Aorta (tissue), 4 donors: ENCODE results near the gene OR2L13. TPM values are rescaled to one million over a fixed set of nuclear protein-coding genes. Genes with fewer than 3 reads are reported as not detected.

Source experiments
- polyA plus RNA-seq, 2 donors: library from polyadenylated mRNA; stranded (reverse); fragments of 200-250 nt; gene quantifications; one replicate each; pipeline ENCODE4 v1.2.3, GENCODE V29; 2013
- total RNA-seq, 2 donors: library from RNA; stranded (reverse); fragmentation: NEBNext Ultra II Directional; extraction: Animal tissue kit (Norgen Biotek cat#: 25700); gene quantifications; one replicate each; pipeline ENCODE4 v1.2.1, GENCODE V29; 2021
- donor health status: healthy with polysubstance abuse.
- donor health status: Bipolar disorder and iron deficiency.
- donor health status: DM: no; HTN: no; CAD: no.
- donor health status: DM: yes; HTN: yes; CAD: no.

OR2L13 gene
- total and polyA plus RNA-seq, 4 donors = not detected

Other genes with a start within 250 kb of the OR2L13 start
- gene TRIM58, start 238.0 kb upstream of the OR2L13 start, total RNA-seq = 1 to 10 TPM; 1.3 to 3.2 TPM
- gene TRIM58, start 238.0 kb upstream of the OR2L13 start, polyA plus RNA-seq = under 1 TPM in 1 of 2 donors, not detected in 1; 0.38 TPM
- gene OR2W3, start 199.6 kb upstream of the OR2L13 start, total RNA-seq = under 1 TPM; 0.39 to 0.42 TPM
- gene OR2W3, start 199.6 kb upstream of the OR2L13 start, polyA plus RNA-seq = not detected
- not detected for gene OR2T8, start 174.9 kb upstream of the OR2L13 start, total RNA-seq
- not detected for gene OR2T8, start 174.9 kb upstream of the OR2L13 start, polyA plus RNA-seq
- gene OR2AJ1, start 170.3 kb upstream of the OR2L13 start, total RNA-seq = not detected
- not detected for gene OR2AJ1, start 170.3 kb upstream of the OR2L13 start, polyA plus RNA-seq
- under 1 TPM in 1 of 2 donors, not detected in 1; 0.69 TPM for gene OR2L8, start 146.3 kb upstream of the OR2L13 start, total RNA-seq
- not detected for gene OR2L8, start 146.3 kb upstream of the OR2L13 start, polyA plus RNA-seq
- not detected for gene OR2AK2, start 130.0 kb upstream of the OR2L13 start, total RNA-seq
- gene OR2AK2, start 130.0 kb upstream of the OR2L13 start, polyA plus RNA-seq = not detected
- gene OR2L5, start 81.5 kb upstream of the OR2L13 start, total RNA-seq = under 1 TPM in 1 of 2 donors, not detected in 1; 0.24 TPM
- not detected for gene OR2L5, start 81.5 kb upstream of the OR2L13 start, polyA plus RNA-seq
- under 1 TPM; 0.13 to 0.51 TPM for gene OR2L2, start 65.1 kb upstream of the OR2L13 start, total RNA-seq
- gene OR2L2, start 65.1 kb upstream of the OR2L13 start, polyA plus RNA-seq = under 1 TPM in 1 of 2 donors, not detected in 1; 0.05 TPM
- under 1 TPM in 1 of 2 donors, not detected in 1; 0.21 TPM for gene OR2L3, start 48.3 kb upstream of the OR2L13 start, total RNA-seq
- not detected for gene OR2L3, start 48.3 kb upstream of the OR2L13 start, polyA plus RNA-seq
- not detected for gene OR2M5, start 50.0 kb downstream of the OR2L13 start, total RNA-seq
- gene OR2M5, start 50.0 kb downstream of the OR2L13 start, polyA plus RNA-seq = not detected
- gene OR2M2, start 79.6 kb downstream of the OR2L13 start, total RNA-seq = not detected
- not detected for gene OR2M2, start 79.6 kb downstream of the OR2L13 start, polyA plus RNA-seq
- not detected for gene OR2M3, start 102.1 kb downstream of the OR2L13 start, total RNA-seq
- gene OR2M3, start 102.1 kb downstream of the OR2L13 start, polyA plus RNA-seq = not detected
- gene OR2M4, start 136.2 kb downstream of the OR2L13 start, total RNA-seq = not detected
- gene OR2M4, start 136.2 kb downstream of the OR2L13 start, polyA plus RNA-seq = not detected
- gene OR2T33, start 182.8 kb downstream of the OR2L13 start, total RNA-seq = not detected
- gene OR2T33, start 182.8 kb downstream of the OR2L13 start, polyA plus RNA-seq = not detected
- not detected for gene OR2T12, start 208.2 kb downstream of the OR2L13 start, total RNA-seq
- gene OR2T12, start 208.2 kb downstream of the OR2L13 start, polyA plus RNA-seq = not detected
- gene OR2M7, start 229.4 kb downstream of the OR2L13 start, total RNA-seq = not detected
- not detected for gene OR2M7, start 229.4 kb downstream of the OR2L13 start, polyA plus RNA-seq